ENCODE measurements around the gene AUTS2. TPM values are rescaled to one million over a fixed set of nuclear protein-coding genes. Genes with fewer than 3 reads are reported as not detected.

AUTS2 gene
- polyA plus RNA-seq, 1 donor from 2014 or later, result 97.3 TPM

DNA sequence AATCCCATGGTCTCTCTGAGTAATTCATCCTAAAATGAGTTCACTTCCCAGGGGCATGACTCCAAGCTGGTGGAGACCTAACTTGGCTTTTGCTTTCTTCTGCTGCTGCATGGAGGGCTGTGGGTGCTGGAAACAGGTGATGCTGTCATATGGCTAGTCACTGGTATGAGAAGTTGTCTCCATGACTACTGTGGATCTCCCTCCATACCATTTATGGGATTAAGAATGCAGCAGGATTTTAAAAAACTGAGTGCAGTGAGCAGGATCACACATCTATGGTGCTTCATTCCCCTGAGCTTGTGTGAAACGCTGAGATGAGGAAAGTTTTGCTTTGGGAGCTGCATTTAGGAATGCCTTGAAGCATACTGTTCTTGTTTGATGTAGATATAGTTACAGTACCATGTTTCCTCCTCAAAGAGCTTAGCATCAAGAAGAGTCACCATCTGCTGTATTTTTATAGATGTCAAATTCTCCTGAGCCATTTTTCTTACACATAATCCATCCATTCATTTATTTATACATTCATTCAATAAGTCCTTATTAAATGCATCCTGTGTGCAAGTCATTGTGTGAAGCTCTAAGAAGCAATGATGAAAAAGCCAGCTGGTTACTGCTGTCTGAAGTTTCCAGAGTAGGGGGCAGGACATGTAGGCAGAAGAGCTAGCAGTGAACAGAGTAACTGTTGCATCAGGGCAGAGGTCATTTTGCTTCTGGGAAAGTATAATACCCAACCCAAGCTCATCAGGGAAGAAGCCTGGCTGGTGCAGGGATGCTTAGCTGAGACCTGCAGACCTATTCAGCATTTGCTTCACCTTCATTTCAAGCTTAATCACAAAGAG lies 534.8 kb downstream of the AUTS2 start:
- H3K9me2 ChIP-seq (ENCODE audit: insufficient read depth, low read length), result no peaks in the 10 kb centered on the region
- H3K27ac ChIP-seq (ENCODE audit: low read length), result peak overlapping the region; percentile 49
- peak; percentile 18 for TF ChIP-seq EP300 (conservative IDR thresholded peaks at IDR 0.05; ENCODE audit: poor library complexity, severe bottlenecking)
- TF ChIP-seq TAF1 (IDR thresholded peaks at IDR 0.05; ENCODE audit: low read depth), result no peak
- TF ChIP-seq SMC3 (conservative IDR thresholded peaks at IDR 0.05; ENCODE audit: poor library complexity), result no peak
- TF ChIP-seq EZH2 (IDR thresholded peaks at IDR 0.05; ENCODE audit: borderline replicate concordance, insufficient read depth, low read length, poor library complexity, severe bottlenecking), result no peak
- TF ChIP-seq, protein P1, sequence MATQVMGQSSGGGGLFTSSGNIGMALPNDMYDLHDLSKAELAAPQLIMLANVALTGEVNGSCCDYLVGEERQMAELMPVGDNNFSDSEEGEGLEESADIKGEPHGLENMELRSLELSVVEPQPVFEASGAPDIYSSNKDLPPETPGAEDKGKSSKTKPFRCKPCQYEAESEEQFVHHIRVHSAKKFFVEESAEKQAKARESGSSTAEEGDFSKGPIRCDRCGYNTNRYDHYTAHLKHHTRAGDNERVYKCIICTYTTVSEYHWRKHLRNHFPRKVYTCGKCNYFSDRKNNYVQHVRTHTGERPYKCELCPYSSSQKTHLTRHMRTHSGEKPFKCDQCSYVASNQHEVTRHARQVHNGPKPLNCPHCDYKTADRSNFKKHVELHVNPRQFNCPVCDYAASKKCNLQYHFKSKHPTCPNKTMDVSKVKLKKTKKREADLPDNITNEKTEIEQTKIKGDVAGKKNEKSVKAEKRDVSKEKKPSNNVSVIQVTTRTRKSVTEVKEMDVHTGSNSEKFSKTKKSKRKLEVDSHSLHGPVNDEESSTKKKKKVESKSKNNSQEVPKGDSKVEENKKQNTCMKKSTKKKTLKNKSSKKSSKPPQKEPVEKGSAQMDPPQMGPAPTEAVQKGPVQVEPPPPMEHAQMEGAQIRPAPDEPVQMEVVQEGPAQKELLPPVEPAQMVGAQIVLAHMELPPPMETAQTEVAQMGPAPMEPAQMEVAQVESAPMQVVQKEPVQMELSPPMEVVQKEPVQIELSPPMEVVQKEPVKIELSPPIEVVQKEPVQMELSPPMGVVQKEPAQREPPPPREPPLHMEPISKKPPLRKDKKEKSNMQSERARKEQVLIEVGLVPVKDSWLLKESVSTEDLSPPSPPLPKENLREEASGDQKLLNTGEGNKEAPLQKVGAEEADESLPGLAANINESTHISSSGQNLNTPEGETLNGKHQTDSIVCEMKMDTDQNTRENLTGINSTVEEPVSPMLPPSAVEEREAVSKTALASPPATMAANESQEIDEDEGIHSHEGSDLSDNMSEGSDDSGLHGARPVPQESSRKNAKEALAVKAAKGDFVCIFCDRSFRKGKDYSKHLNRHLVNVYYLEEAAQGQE (IDR thresholded peaks at IDR 0.05; ENCODE audit: borderline replicate concordance), result peak; percentile 27
- no peak for TF ChIP-seq RAD21 (conservative IDR thresholded peaks at IDR 0.05)
- no peak for TF ChIP-seq MXI1 (conservative IDR thresholded peaks at IDR 0.05; ENCODE audit: poor library complexity, severe bottlenecking)
- peak; percentile 31 for TF ChIP-seq POLR2AphosphoS5 (IDR thresholded peaks at IDR 0.05)
- TF ChIP-seq, protein P2, sequence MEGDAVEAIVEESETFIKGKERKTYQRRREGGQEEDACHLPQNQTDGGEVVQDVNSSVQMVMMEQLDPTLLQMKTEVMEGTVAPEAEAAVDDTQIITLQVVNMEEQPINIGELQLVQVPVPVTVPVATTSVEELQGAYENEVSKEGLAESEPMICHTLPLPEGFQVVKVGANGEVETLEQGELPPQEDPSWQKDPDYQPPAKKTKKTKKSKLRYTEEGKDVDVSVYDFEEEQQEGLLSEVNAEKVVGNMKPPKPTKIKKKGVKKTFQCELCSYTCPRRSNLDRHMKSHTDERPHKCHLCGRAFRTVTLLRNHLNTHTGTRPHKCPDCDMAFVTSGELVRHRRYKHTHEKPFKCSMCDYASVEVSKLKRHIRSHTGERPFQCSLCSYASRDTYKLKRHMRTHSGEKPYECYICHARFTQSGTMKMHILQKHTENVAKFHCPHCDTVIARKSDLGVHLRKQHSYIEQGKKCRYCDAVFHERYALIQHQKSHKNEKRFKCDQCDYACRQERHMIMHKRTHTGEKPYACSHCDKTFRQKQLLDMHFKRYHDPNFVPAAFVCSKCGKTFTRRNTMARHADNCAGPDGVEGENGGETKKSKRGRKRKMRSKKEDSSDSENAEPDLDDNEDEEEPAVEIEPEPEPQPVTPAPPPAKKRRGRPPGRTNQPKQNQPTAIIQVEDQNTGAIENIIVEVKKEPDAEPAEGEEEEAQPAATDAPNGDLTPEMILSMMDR (IDR thresholded peaks at IDR 0.05; ENCODE audit: poor library complexity, severe bottlenecking), result no peak
- no peaks in the 10 kb centered on the region for H4K20me1 ChIP-seq (ENCODE audit: insufficient read depth)
- H3F3A ChIP-seq (ENCODE audit: insufficient read depth, low read length, poor library complexity, severe bottlenecking), result peaks cover 11% of the 10 kb centered on the region
- H3K79me2 ChIP-seq (replicated peaks; ENCODE audit: insufficient read depth, low read length), result no peaks in the 10 kb centered on the region
- H3K9ac ChIP-seq (ENCODE audit: low read length), result peak overlapping the region; percentile 34
- H3K4me3 ChIP-seq (ENCODE audit: low read length), result peak overlapping the region; percentile 34
- H3K9me3 ChIP-seq (ENCODE audit: low read length), result no peaks in the 10 kb centered on the region
- H3K36me3 ChIP-seq (ENCODE audit: insufficient read depth, low read length), result no peaks in the 10 kb centered on the region
- no peak overlapping the region for H2AFZ ChIP-seq (ENCODE audit: low read depth, low read length)
- peak overlapping the region; percentile 29 for H3K4me2 ChIP-seq (ENCODE audit: low read length)
- no peaks in the 10 kb centered on the region for H3K27me3 ChIP-seq (ENCODE audit: insufficient read depth, low read depth, low read length)

DNA sequence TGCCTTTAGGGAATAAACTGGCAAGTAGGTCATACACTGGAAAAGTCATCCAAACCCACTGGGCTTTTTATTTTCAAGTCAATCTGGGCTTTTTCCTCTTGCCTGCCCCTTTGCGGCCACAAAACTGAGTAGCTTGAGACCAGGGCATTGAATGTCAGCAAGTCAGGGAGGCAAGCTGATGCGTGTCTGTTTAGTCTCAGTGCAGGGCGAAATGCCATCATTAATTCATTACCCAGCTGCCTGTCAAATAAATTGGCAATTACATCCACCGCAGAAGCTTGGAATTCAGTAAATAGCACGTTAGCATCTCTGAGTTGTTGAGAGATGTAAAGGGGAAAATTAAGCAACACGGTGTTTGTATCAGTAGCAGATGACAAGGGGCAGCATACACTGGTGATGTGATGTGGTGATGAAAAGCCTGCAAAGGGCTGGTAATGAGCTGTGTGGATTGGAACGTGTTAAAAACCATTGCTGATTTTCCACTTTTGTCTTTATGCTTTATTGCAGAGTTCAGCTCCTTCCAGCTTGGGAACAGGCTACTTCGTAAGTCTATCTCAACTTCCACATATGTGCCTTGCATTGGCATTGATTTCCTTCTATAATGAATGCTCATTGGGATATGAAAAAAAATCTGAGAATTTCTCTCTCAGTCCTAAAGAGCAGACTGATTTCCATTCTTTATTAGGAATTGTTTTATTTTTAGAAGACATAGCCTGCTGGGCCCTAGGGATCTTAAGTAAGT lies 535.9 kb downstream of the AUTS2 start:
- H3K4me3 ChIP-seq (ENCODE audit: low read length), result peak overlapping the region; percentile 8
- TF ChIP-seq, protein P1 (IDR thresholded peaks at IDR 0.05; ENCODE audit: borderline replicate concordance), result no peak
- no peak for TF ChIP-seq RAD21 (conservative IDR thresholded peaks at IDR 0.05)
- no peak for TF ChIP-seq SMC3 (conservative IDR thresholded peaks at IDR 0.05; ENCODE audit: poor library complexity)
- TF ChIP-seq, protein P2 (IDR thresholded peaks at IDR 0.05; ENCODE audit: poor library complexity, severe bottlenecking), result no peak
- TF ChIP-seq EZH2 (IDR thresholded peaks at IDR 0.05; ENCODE audit: borderline replicate concordance, insufficient read depth, low read length, poor library complexity, severe bottlenecking), result no peak
- TF ChIP-seq EP300 (conservative IDR thresholded peaks at IDR 0.05; ENCODE audit: poor library complexity, severe bottlenecking), result no peak
- no peak for TF ChIP-seq MXI1 (conservative IDR thresholded peaks at IDR 0.05; ENCODE audit: poor library complexity, severe bottlenecking)
- no peak for TF ChIP-seq TAF1 (IDR thresholded peaks at IDR 0.05; ENCODE audit: low read depth)
- no peaks in the 10 kb centered on the region for H3K79me2 ChIP-seq (replicated peaks; ENCODE audit: insufficient read depth, low read length)
- H3K27me3 ChIP-seq (ENCODE audit: insufficient read depth, low read depth, low read length), result no peaks in the 10 kb centered on the region
- H3K9me2 ChIP-seq (ENCODE audit: insufficient read depth, low read length), result no peaks in the 10 kb centered on the region
- no peak overlapping the region for H3K9ac ChIP-seq (ENCODE audit: low read length)
- no peaks in the 10 kb centered on the region for H3K36me3 ChIP-seq (ENCODE audit: insufficient read depth, low read length)
- no peaks in the 10 kb centered on the region for H4K20me1 ChIP-seq (ENCODE audit: insufficient read depth)
- no peak overlapping the region for H2AFZ ChIP-seq (ENCODE audit: low read depth, low read length)
- H3K4me2 ChIP-seq (ENCODE audit: low read length), result peak overlapping the region; percentile 30
- H3F3A ChIP-seq (ENCODE audit: insufficient read depth, low read length, poor library complexity, severe bottlenecking), result peaks cover 11% of the 10 kb centered on the region
- H3K27ac ChIP-seq (ENCODE audit: low read length), result no peak overlapping the region
- no peaks in the 10 kb centered on the region for H3K9me3 ChIP-seq (ENCODE audit: low read length)
